ENCODE data around the gene KPNA4. TPM values are rescaled to one million over a fixed set of nuclear protein-coding genes. Genes with fewer than 3 reads are reported as not detected.

The KPNA4 gene
- total RNA-seq, 4 donors from 2014 or later, result 13.8 to 29.7 (median 22.7) TPM

GRCh38 chr3:160449636-160450598 is 115.5 kb downstream of the KPNA4 start, which contains the start of gene TRIM59:
TRIM59 (minus strand) TSS chr3:160449786; CDS start chr3:160439183, 10,603 bp downstream.
- TF ChIP-seq POLR2A (IDR thresholded peaks at IDR 0.05), result peak; percentile 78
- TF ChIP-seq POLR2AphosphoS5 (IDR thresholded peaks at IDR 0.05), result peak; percentile 70 to 87 (median 80)
- no peak for TF ChIP-seq CTCF (IDR thresholded peaks at IDR 0.05)
- TF ChIP-seq EP300 (IDR thresholded peaks at IDR 0.05; ENCODE audit: low read depth), result no peak
- H3K27ac ChIP-seq, result peak within 1 kb of the TSS; percentile 79 to 89 (median 84)
- intact Hi-C loops (cut with DNase I; ENCODE audit: low total_unique reads) (no loop called here), in situ Hi-C loops (cut with MboI; ENCODE audit: low pct_ligation_motif_present in 1 of 4, low pct_unique_long_range_greater_than_20kb in 1 of 4, low sequenced_read_pairs in 3 of 4) (no loop called here)
- H3K27me3 ChIP-seq, result no peaks in the 10 kb centered on the region
- H3K4me1 ChIP-seq, result peaks cover 0 to 25% (median 11%) of the 10 kb centered on the region in 4 donors
- 33% methylated on average over 68 of the region's 71 CpGs; no CpG with 5 or more reads in 1 of the 2 donors for WGBS, 2 donors (ENCODE audit: low coverage in 1 of 2)
- DNase-seq, result peak; percentile 96
- H3K9me3 ChIP-seq, result no peaks in the 10 kb centered on the region
- no peaks in the 10 kb centered on the region for H3K36me3 ChIP-seq
- peak within 1 kb of the TSS; percentile 40 to 60 (median 50) for H3K4me3 ChIP-seq

GRCh38 chr3:160448845-160449635 is 116.3 kb downstream of the KPNA4 start:
- in situ Hi-C loops (cut with MboI; ENCODE audit: low pct_ligation_motif_present in 1 of 4, low pct_unique_long_range_greater_than_20kb in 1 of 4, low sequenced_read_pairs in 3 of 4) (no loop called here), intact Hi-C loops (cut with DNase I; ENCODE audit: low total_unique reads) (no loop called here)
- Histone ChIP-seq H3K27me3 (no peaks in the 10 kb centered on the region), H3K4me3 (peak overlapping the region; percentile 40 to 60 (median 50)), H3K36me3 (no peaks in the 10 kb centered on the region), H3K9me3 (no peaks in the 10 kb centered on the region), H3K4me1 (peaks cover 0 to 25% (median 11%) of the 10 kb centered on the region in 4 donors), H3K27ac (peak overlapping the region; percentile 79 to 89 (median 84))
- no peak for TF ChIP-seq EP300 (IDR thresholded peaks at IDR 0.05; ENCODE audit: low read depth)
- TF ChIP-seq CTCF (IDR thresholded peaks at IDR 0.05), result no peak
- TF ChIP-seq POLR2AphosphoS5 (IDR thresholded peaks at IDR 0.05), result no peak
- no peak for TF ChIP-seq POLR2A (IDR thresholded peaks at IDR 0.05)
- no peak for DNase-seq
- WGBS, 2 donors (ENCODE audit: low coverage in 1 of 2), result 2 to 3% methylated on average over 11 to 26 of the region's 26 CpGs

DNA sequence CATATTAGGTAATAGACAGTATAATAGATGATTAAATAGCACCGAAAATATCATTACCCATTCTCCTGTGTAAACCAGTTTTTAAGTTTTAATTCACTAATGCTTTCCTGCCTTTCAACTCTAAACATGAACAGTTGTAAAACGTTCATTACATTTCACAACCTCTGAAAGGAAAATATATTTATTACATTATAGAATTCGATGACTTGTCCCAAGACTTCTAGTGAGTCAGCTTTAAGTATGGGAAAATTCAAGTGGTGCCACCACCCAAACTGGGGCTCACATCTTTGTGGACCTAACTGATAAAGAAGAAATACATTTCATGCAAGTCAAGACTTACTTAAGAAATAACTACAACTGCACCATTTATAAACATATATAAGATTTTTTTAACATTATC is 117.8 kb downstream of the KPNA4 start:
- 33 to 49% methylated on average over 3 of the region's 3 CpGs for WGBS, 2 donors (ENCODE audit: low coverage in 1 of 2)

More for the DNA sequence above, 117.8 kb downstream of the KPNA4 start:
- in situ Hi-C loops (cut with MboI; ENCODE audit: low pct_ligation_motif_present in 1 of 4, low pct_unique_long_range_greater_than_20kb in 1 of 4, low sequenced_read_pairs in 3 of 4) (no loop called here), intact Hi-C loops (cut with DNase I; ENCODE audit: low total_unique reads) (no loop called here)
- Histone ChIP-seq H3K4me1 (peaks cover 0 to 25% (median 11%) of the 10 kb centered on the region in 4 donors), H3K4me3 (no peak overlapping the region), H3K9me3 (no peaks in the 10 kb centered on the region), H3K27ac (no peak overlapping the region), H3K36me3 (no peaks in the 10 kb centered on the region), H3K27me3 (no peaks in the 10 kb centered on the region)
- no peak for TF ChIP-seq POLR2A (IDR thresholded peaks at IDR 0.05)
- TF ChIP-seq EP300 (IDR thresholded peaks at IDR 0.05; ENCODE audit: low read depth), result no peak
- TF ChIP-seq POLR2AphosphoS5 (IDR thresholded peaks at IDR 0.05), result no peak
- TF ChIP-seq CTCF (IDR thresholded peaks at IDR 0.05), result no peak
- DNase-seq, result no peak
